ENCODE measurements around the gene PCBP3.

The PCBP3 gene

GRCh38 chr21:45824546-45825215, 181.2 kb downstream of the PCBP3 start:
- no peak overlapping the region for H3K27ac ChIP-seq
- no peak for TF ChIP-seq CTCF (conservative IDR thresholded peaks at IDR 0.05)

DNA sequence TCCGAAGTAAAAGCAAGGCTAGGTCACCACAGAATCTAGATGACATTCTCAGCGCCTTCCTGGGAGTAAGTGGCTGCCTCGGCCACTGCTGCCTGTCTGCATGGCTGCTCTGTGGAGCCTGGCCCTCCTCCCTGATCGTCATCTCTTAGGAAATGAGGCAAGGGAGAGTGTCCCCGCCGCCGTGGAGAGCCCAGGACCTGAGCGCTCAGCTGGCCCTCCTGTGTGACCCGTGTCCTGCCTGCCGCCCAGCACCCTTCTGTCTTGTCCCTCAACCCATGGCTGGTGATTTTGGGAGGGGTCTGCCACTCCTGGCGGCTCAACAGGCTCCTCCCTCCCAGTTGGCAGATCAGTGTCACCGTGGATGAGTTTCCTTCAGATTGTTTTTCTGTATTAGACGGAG, 181.7 kb downstream of the PCBP3 start:
- no peak overlapping the region for H3K27ac ChIP-seq
- TF ChIP-seq CTCF (conservative IDR thresholded peaks at IDR 0.05) = no peak

DNA sequence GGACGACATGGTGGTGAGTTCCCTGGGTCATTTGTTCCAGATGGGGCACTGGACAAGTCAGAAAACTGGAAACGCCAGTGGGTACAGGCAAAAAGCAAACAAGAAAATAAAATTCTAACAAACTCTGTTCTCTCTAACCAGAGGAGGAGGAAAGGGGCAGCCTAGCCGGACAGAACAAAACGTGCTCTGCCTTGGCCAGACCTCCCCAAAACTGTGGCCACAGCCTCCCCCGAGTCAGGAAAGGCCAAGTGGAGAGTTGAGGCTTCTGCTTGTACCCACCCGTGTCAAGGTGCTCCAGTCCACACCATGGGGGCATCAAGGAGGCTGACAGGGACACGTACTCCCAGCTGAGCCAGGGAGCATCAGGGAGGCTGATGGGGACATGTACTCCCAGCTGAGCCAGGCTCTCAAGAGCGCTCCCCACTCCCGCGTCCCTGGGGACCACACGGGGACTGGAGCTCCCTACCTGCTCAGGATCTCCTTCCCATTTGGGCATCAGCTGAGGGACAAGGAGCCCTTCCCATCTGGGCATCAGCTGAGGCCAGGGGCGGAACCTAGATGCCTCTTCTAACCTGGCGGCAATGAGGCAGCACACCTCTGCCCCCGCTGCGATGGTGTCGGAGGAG, 183.3 kb downstream of the PCBP3 start:
- H3K27ac ChIP-seq = no peak overlapping the region
- no peak for TF ChIP-seq CTCF (conservative IDR thresholded peaks at IDR 0.05)

DNA sequence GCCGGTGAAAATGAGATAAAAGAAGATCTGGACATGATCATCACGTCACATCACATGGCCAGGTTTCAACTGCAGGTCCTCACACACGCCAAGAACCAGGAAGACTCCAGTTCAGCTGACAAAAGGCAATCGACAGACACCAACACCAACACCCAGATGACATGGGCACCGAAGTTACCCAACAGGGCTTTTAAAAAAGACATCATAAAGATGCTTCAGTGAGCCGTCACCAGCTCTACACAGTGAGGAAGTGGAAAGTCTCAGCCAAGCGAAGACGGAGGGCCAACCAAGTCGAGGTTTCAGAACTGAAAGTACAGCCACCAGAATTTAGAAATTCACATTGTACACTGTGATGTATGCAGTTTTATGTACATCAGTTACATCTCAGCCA, 183.8 kb downstream of the PCBP3 start:
- no peak overlapping the region for H3K27ac ChIP-seq
- TF ChIP-seq CTCF (conservative IDR thresholded peaks at IDR 0.05) = no peak

DNA sequence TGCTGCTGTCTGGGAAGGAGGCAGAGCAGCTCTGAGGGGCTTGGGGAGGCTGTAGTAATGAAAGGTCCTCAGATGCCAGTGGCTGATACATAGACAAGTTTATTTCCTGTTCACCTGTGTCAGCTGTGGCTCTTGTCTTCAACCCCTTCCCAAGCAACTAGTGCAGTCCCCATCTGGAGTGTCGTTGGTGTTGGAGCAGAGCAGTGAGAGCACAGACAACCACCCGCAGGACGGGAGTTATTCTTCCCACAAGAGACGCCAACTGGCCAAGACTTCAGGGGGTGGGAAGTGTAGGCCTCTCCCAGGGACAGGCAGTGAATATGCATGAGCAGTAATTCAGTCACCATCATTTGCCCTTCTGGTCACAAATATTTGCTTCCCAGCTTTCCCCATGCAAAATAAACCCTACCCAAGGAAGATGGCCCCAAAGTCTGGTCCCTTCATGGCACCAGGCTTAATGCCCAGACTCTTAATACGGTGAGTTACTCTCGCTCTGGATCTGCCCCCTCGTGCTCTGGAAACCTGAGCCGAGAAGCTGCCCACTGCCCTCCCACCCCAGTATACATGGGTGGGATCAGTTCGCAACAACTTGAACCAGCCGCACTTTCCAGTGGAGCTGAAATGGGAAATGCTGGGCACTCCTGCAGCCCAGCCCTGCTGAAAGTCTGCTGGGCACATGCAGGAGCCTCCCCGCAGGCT, 184.5 kb downstream of the PCBP3 start:
- TF ChIP-seq CTCF (conservative IDR thresholded peaks at IDR 0.05) = no peak
- no peak overlapping the region for H3K27ac ChIP-seq

GRCh38 chr21:45828580-45829570, 185.3 kb downstream of the PCBP3 start:
- H3K27ac ChIP-seq = no peak overlapping the region
- TF ChIP-seq CTCF (conservative IDR thresholded peaks at IDR 0.05) = no peak
